ENCODE measurements around the gene MYO1H.

- TF ChIP-seq HDAC2 (IDR thresholded peaks at IDR 0.05; ENCODE audit: borderline replicate concordance in 1 of 2, low read depth in 2 of 2, low read length in 2 of 2) (no peak), JUND (IDR thresholded peaks at IDR 0.05; ENCODE audit: low read length) (no peak), JUN (IDR thresholded peaks at IDR 0.05; ENCODE audit: low read depth, low read length) (no peak), RAD21 (IDR thresholded peaks at IDR 0.05 in 1 of 2, conservative IDR thresholded peaks at IDR 0.05 in 1 of 2; ENCODE audit: low read depth in 2 of 2, low read length in 2 of 2) (no peak), POLR2A (IDR thresholded peaks at IDR 0.05; ENCODE audit: control extremely low read depth in 1 of 2, low read depth in 2 of 2, low read length in 2 of 2) (no peak), USF2 (IDR thresholded peaks at IDR 0.05; ENCODE audit: low read length) (no peak), SIN3A (conservative IDR thresholded peaks at IDR 0.05 in 1 of 2, IDR thresholded peaks at IDR 0.05 in 1 of 2; ENCODE audit: low read depth in 1 of 2, low read length in 2 of 2) (no peak), EZH2 (IDR thresholded peaks at IDR 0.05; ENCODE audit: low read depth, low read length, severe bottlenecking) (no peak), SRF (IDR thresholded peaks at IDR 0.05; ENCODE audit: low read depth, low read length) (no peak), SP1 (IDR thresholded peaks at IDR 0.05; ENCODE audit: low read depth, low read length) (no peak), TAF1 (IDR thresholded peaks at IDR 0.05; ENCODE audit: low read depth, low read length) (no peak)
- TF ChIP-seq, protein P1, sequence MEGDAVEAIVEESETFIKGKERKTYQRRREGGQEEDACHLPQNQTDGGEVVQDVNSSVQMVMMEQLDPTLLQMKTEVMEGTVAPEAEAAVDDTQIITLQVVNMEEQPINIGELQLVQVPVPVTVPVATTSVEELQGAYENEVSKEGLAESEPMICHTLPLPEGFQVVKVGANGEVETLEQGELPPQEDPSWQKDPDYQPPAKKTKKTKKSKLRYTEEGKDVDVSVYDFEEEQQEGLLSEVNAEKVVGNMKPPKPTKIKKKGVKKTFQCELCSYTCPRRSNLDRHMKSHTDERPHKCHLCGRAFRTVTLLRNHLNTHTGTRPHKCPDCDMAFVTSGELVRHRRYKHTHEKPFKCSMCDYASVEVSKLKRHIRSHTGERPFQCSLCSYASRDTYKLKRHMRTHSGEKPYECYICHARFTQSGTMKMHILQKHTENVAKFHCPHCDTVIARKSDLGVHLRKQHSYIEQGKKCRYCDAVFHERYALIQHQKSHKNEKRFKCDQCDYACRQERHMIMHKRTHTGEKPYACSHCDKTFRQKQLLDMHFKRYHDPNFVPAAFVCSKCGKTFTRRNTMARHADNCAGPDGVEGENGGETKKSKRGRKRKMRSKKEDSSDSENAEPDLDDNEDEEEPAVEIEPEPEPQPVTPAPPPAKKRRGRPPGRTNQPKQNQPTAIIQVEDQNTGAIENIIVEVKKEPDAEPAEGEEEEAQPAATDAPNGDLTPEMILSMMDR (IDR thresholded peaks at IDR 0.05; ENCODE audit: control extremely low read depth in 1 of 3, insufficient read depth in 1 of 3, low read depth in 1 of 3, low read length in 3 of 3), result no peak
- TF ChIP-seq, protein P2, sequence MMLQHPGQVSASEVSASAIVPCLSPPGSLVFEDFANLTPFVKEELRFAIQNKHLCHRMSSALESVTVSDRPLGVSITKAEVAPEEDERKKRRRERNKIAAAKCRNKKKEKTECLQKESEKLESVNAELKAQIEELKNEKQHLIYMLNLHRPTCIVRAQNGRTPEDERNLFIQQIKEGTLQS (IDR thresholded peaks at IDR 0.05; ENCODE audit: insufficient read depth, low read depth, low read length), result no peak
Observed at GRCh38 chr12:109301643-109302168, 46.0 kb upstream of the MYO1H start.
